GM19043 (cell line): ENCODE measurements around the gene CACNA1H.

Experiments
- ATAC-seq: cut with Tn5 transposase; IDR thresholded peaks from one replicate; pipeline ENCODE4 v1.9.1; 2021; ENCODE audit warnings: low read depth; ENCODE audit not compliant: unreplicated experiment

Gene CACNA1H

DNA sequence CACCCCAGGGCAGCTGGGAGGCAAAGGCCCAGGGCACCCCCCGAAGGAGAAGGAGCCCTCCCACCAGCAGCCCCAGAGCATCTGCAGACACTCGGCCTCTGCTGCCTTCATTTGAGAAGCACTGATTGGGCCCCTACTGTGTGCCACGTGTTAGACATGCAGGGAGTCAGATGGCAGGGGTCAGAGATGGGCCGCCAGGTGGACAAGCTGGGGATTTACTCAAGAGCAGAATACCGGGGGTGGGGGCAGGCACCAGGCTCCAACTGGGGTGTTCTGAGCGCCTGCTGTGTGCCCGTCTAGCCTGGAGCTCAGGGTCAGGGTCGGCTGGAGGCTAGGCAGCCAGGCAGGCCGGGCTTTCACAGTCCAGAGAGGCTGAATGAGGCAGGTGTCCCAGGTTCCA is 53.4 kb downstream of the CACNA1H start:
- ATAC-seq: no peak

DNA sequence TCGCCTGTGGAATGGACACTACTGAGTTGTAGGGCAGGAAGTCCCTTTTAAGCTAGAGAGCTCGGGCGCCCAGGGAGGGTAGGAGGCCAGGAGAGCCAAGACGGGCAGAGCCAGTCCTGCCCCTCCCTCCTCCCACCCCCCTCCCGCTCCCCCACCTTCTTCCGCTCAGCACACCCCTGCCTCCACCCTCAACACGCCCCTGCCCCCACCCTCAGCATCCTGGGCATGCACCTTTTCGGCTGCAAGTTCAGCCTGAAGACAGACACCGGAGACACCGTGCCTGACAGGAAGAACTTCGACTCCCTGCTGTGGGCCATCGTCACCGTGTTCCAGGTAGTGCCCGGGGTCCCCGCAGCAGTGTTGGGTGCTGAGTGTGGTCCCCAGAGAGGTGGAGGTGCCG is 53.9 kb downstream of the CACNA1H start:
- ATAC-seq: no peak

DNA sequence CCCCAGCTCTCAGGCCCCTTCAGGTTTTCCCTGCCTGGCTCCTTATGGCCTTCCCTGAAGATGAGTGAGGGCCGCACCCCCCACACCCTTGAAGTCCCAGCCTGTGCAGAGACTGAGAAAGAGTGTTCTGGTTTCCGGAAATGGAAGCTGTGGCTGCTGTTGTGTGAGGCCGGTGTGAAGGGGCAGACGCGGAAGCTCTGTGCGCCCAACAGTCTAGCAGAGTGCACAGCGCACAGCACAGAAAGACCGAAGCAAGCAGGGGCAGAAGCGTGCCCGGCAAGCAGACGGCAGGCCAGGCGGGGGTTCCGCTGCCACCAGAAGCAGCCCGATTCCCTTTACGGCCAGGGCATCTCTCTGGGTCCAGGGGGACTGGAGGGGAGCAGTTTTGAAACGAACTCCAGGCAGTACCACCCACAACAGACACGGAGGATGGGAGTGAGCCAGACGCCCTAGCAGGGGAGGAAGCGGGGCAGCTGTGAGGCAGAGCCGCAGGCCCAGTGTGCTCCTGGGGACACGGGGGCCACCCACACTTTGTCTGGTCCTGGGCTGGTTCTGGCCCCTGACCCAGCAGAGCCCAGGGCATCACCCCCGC is 55.4 kb downstream of the CACNA1H start:
- ATAC-seq: no peak

DNA sequence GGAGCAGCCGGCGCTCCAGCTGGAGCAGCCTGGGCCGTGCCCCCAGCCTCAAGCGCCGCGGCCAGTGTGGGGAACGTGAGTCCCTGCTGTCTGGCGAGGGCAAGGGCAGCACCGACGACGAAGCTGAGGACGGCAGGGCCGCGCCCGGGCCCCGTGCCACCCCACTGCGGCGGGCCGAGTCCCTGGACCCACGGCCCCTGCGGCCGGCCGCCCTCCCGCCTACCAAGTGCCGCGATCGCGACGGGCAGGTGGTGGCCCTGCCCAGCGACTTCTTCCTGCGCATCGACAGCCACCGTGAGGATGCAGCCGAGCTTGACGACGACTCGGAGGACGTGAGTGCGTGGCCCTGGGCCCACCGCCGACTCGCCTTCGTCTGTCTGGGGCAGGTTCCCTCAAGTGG is 56.2 kb downstream of the CACNA1H start:
- no peak for ATAC-seq

DNA sequence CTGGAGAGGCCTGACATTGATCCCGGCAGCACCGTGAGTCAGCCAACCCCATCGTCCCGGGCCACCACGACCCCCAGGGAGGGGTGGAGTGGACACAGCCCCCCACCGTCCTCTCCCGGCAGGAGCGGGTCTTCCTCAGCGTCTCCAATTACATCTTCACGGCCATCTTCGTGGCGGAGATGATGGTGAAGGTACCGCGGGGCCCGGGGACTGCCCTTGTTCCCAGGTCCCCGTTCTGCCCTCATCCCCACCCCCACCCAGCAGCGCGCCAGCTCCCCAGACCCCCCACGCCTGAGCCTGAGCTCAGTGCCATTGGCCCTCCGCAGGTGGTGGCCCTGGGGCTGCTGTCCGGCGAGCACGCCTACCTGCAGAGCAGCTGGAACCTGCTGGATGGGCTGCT is 57.6 kb downstream of the CACNA1H start:
- no peak for ATAC-seq

DNA sequence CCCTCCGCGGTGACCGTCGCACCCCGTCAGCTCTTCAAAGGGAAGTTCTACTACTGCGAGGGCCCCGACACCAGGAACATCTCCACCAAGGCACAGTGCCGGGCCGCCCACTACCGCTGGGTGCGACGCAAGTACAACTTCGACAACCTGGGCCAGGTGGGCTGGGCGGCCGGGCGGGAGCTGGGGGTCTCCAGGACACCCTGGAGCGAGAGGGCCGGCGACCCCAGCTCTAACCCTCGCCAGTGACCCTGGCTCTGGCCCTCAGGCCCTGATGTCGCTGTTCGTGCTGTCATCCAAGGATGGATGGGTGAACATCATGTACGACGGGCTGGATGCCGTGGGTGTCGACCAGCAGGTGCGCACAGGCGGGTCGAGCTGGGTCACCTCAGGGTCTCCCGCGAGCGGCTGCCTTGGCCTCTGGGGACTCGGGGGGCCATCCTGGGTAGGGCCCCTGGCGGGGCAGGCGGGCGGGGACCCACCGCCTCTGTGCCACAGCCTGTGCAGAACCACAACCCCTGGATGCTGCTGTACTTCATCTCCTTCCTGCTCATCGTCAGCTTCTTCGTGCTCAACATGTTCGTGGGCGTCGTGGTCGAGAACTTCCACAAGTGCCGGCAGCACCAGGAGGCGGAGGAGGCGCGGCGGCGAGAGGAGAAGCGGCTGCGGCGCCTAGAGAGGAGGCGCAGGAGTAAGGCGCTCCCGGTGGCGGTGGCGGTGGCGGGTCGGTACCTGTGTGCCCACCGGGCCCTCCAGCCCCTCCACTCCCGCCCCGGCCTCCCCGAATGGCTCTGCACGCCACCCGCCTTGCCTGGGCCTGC is 58.8 kb downstream of the CACNA1H start:
- ATAC-seq: no peak

DNA sequence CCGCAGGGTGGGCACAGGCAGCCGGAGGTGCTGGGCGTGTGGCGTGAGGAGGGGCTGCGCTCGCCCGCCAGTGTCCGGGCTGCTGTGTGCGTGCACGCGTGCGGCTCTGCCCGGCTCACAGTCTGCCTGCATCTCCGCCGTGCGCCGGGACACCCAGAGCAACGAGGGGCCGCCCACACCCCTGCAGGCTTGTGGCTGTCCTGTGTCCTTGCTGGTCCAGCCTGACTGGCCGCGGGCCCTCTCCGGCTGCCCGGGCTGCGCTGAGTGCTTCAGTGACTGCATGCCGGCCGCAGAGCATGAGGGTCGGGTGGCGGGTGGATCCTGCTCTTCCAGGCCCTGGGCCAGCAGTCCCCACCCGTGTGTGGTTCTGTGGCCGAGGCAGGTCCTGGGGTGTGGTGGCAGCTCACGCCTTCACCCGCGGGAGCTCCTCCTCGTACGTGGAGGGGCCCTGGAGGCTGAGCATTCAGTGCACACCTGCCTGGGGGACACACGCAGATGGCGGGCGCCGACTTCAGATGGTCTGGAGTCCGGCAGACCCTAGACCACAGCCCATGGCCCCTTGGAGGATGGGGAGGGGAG is 59.8 kb downstream of the CACNA1H start:
- no peak for ATAC-seq

DNA sequence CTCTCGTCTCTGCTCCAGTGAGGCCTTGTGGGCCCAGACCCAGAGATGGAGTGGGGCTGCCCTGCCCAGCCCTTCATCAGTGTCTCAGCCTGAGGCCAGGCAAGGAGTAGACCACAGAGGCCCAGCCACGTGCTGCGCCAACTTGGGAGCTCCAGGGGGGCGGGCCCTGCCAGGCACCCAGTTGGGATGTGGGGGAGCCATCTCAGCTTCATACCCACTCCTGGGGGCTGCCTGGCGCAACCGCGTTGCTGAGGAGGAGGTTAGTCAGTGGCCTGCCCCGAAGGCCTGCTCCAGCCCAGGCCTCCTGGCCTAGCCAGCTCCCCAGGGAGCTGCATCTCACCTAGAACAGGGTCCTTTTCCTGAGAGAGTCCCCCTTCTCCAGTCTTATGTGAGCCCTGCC is 60.3 kb downstream of the CACNA1H start:
- no peak for ATAC-seq

DNA sequence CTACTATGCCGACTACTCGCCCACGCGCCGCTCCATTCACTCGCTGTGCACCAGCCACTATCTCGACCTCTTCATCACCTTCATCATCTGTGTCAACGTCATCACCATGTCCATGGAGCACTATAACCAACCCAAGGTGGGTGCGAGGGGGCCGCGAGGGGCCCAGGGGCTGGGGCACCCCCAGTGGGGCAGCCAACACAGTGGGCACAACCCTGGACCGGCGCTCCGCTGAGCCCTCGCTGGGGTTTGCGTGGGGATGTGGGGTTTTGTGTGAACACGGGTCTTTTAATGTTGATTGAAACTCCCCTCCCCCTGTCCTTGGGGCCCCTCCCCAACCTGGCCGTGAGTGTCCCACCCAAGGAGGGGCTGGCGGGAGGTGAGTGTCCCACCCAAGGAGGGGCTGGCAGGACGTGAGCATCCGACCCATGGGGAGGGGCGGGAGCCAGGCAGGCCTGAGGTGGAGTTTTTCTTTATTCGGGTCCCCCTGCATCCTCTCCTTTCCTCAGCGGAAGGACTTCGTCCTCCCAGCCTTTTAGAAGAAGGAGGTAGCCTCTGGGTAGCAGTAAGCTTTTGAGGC is 61.0 kb downstream of the CACNA1H start:
- no peak for ATAC-seq

DNA sequence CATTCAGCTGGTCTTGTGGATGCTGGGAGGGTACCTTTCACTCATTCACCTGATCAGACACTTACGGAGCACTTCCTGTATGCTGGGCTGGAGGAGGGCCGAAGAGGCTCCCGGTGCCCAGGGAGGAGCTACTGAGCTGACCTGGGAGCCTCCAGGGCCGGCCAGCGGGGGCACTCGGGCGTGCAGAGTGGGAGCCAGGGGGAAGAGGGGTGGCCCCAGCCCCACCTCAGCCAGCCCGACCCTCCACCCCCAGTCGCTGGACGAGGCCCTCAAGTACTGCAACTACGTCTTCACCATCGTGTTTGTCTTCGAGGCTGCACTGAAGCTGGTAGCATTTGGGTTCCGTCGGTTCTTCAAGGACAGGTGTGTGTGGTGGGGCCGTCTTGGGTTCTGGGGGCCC is 61.8 kb downstream of the CACNA1H start:
- no peak for ATAC-seq

DNA sequence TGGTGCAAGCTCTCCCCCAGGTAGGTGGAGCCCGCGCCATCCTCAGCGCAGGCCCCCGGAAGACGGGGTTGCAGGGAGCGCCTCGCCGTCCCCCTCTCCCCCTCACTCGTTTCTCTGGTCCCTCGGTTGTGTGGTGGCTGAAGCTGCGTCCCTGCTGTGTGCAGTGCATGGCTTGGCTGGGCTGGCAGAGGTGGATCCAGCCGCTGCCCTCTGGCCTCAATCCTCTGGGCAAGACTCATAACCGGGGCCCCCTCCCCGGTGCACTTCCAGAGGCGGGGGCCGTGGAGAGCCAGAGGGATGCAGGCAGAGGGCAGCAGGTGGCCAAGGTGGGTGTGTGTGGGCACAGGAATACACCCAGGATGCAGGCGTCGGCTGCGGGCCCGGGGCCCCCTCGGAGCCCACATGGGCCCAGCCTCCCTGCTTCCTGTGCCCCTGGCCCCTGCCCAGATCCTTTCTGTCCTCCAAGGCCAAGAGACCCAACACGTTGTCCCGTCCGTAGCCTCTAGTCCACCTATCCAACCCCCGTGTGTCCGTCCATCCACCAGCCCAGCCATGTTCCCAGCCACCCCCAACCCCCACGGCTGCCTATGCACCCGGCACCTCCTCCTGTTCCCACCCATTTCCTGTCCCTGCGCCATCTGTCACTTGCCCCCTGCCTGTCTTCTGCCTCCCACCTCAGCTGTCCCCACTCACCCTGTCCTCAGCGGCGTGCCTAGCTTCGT is 62.8 kb downstream of the CACNA1H start:
- ATAC-seq: no peak

DNA sequence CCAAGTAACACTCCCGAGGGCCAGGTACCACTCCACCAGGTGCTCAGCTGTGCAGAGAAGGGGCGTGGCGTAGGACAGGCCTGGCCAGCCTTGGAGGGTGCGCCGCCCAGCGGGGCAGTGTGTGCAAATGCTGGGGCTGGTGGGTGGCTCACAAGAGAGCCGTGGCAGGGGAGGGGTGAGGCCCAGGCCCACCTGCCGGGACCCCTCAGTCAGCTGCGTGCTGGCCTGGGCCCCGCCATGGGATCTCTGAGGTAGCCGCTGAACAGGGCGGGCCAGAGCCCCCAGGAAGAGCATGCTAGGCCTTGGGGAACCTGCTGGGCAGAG is 63.4 kb downstream of the CACNA1H start:
- no peak for ATAC-seq

DNA sequence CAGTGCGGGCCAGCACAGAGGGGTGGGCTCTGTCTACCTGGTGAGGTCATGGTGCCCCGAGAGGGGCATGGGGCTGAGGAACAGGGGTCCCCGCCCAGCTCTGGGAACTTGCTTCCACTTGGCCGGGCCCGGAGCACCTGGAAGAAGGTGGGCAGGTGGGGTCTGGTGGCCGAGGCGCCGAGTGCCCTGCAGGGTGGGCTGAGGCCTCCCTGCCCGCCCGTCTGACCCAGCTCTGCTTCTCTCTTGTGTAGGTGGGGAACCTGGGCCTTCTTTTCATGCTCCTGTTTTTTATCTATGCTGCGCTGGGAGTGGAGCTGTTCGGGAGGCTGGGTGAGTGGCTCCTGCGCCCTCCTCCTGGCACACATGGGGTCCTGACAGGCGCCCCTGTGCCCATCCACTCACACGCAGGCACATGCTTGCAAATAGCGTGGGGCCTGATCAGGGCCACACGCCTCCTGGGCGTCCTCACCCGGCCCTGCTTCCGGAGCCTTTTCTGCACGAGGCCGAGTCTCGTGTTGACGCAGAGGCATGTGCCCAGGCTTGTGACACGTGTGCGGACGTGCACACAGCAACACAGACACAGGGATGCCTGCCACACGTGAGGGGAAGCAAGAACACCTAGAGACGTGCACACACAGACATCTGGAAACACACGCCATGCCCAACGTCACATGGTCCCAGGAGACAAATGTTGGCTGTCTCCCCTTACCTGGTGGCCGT is 63.9 kb downstream of the CACNA1H start:
- no peak for ATAC-seq

DNA sequence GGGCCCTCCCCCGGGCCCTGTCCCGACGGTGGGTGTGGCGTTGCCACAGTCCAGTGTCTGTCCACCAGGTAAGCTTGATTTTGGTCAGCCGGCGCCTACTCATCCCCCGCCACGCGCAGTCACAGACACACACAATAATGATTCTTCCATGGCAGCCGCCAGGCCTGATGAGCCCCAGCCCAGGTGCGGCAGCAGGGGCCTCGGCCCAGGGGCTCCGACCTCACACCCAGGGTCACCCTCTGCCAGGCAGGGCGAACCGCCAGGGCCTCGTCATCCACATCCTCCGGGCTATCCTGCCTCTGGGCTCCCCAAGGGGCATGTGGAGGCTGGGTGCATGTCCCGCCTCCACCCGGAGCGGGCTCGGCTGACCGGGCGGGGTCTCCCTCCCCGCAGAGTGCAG is 64.6 kb downstream of the CACNA1H start:
- no peak for ATAC-seq

DNA sequence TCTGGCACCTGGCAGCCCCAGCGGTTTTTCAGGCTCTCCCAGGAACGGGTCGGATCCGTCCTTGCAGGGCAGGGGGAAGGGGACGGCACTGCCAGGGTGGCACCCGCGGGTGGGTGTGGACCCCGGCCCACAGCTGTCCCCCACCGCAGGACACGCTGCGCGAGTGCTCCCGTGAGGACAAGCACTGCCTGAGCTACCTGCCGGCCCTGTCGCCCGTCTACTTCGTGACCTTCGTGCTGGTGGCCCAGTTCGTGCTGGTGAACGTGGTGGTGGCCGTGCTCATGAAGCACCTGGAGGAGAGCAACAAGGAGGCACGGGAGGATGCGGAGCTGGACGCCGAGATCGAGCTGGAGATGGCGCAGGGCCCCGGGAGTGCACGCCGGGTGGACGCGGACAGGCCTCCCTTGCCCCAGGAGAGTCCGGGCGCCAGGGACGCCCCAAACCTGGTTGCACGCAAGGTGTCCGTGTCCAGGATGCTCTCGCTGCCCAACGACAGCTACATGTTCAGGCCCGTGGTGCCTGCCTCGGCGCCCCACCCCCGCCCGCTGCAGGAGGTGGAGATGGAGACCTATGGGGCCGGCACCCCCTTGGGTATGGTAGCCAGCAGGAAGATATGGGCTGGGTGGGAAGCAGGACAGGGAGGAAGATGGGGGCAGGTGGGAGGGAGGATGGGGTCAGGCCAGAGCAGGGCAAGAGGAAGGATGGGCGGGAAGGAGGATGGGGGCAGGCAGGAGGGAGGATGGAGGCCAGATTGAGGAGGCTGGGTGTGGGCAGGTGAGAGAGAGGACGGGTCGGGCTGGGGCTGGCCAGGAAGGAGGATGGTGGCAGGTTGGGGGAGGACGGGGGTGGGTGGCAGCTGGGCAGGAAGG is 65.4 kb downstream of the CACNA1H start:
- no peak for ATAC-seq

DNA sequence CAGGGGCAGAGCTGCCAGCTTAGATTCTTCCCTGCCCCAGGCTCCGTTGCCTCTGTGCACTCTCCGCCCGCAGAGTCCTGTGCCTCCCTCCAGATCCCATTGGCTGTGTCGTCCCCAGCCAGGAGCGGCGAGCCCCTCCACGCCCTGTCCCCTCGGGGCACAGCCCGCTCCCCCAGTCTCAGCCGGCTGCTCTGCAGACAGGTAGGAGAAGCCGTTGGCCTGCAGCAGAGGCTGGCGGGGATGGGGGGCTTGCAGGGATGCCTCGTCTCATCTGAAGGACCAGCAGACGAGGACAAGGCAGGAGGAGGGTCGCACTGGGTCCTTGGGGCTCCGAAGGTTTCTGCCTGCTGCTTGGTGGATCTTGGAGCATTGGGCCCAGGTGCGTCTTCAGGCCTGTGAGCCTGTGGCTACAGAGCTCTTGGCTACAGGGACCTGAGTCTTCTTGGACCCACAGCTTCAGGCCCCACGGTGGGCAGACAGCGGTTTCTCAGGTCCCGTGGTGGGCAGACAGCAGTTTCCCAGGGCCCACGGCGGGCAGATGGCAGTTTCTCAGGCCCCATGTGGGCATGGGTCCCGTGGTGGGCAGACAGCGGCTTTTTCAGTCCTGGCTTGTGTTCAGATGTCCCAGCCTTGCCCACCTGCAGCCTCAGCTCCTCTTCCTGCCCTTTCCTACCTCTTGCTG is 66.2 kb downstream of the CACNA1H start:
- no peak for ATAC-seq

DNA sequence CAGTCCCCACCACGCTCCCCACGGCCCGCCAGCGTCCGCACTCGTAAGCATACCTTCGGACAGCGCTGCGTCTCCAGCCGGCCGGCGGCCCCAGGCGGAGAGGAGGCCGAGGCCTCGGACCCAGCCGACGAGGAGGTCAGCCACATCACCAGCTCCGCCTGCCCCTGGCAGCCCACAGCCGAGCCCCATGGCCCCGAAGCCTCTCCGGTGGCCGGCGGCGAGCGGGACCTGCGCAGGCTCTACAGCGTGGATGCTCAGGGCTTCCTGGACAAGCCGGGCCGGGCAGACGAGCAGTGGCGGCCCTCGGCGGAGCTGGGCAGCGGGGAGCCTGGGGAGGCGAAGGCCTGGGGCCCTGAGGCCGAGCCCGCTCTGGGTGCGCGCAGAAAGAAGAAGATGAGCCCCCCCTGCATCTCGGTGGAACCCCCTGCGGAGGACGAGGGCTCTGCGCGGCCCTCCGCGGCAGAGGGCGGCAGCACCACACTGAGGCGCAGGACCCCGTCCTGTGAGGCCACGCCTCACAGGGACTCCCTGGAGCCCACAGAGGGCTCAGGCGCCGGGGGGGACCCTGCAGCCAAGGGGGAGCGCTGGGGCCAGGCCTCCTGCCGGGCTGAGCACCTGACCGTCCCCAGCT is 67.3 kb downstream of the CACNA1H start:
- no peak for ATAC-seq

DNA sequence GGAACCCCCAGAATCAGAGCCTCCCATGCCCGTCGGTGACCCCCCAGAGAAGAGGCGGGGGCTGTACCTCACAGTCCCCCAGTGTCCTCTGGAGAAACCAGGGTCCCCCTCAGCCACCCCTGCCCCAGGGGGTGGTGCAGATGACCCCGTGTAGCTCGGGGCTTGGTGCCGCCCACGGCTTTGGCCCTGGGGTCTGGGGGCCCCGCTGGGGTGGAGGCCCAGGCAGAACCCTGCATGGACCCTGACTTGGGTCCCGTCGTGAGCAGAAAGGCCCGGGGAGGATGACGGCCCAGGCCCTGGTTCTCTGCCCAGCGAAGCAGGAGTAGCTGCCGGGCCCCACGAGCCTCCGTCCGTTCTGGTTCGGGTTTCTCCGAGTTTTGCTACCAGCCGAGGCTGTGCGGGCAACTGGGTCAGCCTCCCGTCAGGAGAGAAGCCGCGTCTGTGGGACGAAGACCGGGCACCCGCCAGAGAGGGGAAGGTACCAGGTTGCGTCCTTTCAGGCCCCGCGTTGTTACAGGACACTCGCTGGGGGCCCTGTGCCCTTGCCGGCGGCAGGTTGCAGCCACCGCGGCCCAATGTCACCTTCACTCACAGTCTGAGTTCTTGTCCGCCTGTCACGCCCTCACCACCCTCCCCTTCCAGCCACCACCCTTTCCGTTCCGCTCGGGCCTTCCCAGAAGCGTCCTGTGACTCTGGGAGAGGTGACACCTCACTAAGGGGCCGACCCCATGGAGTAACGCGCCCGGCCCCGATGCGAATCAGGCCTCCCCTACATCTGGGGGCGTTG is 68.1 kb downstream of the CACNA1H start:
- ATAC-seq: no peak
